Nephron progenitor cell (in vitro differentiated cells): ENCODE measurements around the gene CACNA2D3.

ENCODE experiments used
- DNase-seq: peaks from one replicate; pipeline ENCODE4 v3.0.0; 2021
- H3K27ac Mint-ChIP-seq: 2 replicates; pipeline ENCODE4 v1.8.0; 2021; ENCODE audit warnings: mild to moderate bottlenecking, moderate library complexity, mixed read lengths
- H3K27me3 Mint-ChIP-seq: 2 replicates; pipeline ENCODE4 v1.8.0; 2021; ENCODE audit warnings: mild to moderate bottlenecking, low read depth, mixed read lengths; ENCODE audit not compliant: poor library complexity
- H3K36me3 Mint-ChIP-seq: 2 replicates; pipeline ENCODE4 v1.8.0; 2021; ENCODE audit warnings: low read depth, mixed read lengths
- H3K4me1 Mint-ChIP-seq: 2 replicates; pipeline ENCODE4 v1.8.0; 2021; ENCODE audit warnings: mixed read lengths
- H3K4me3 Mint-ChIP-seq: 2 replicates; pipeline ENCODE4 v1.8.0; 2021; ENCODE audit warnings: mild to moderate bottlenecking, moderate library complexity, mixed read lengths
- H3K9me3 Mint-ChIP-seq: 2 replicates; pipeline ENCODE4 v1.8.0; 2021; ENCODE audit warnings: mild to moderate bottlenecking, moderate library complexity, mixed read lengths
- CTCF ChIP-seq: fragments of 200-600 bp; sonication (generic); IDR thresholded peaks from 2 replicates; pipeline ENCODE4 v1.5.0; 2021; ENCODE audit warnings: antibody characterized with exemption

Gene CACNA2D3

GRCh38 chr3:54178376-54178775 lies 56.0 kb downstream of the CACNA2D3 start:
- no peak for DNase-seq
- H3K4me1 Mint-ChIP-seq, result peaks cover 37% of the 10 kb centered on the region

GRCh38 chr3:54180921-54181320 lies 58.6 kb downstream of the CACNA2D3 start:
- no peaks in the 10 kb centered on the region for H3K9me3 Mint-ChIP-seq
- no peak overlapping the region for H3K4me3 Mint-ChIP-seq
- peaks cover 31% of the 10 kb centered on the region for H3K4me1 Mint-ChIP-seq
- TF ChIP-seq CTCF, result no peak
- peaks cover 14% of the 10 kb centered on the region for H3K27me3 Mint-ChIP-seq
- no peaks in the 10 kb centered on the region for H3K36me3 Mint-ChIP-seq
- DNase-seq, result no peak
- no peak overlapping the region for H3K27ac Mint-ChIP-seq

More at GRCh38 chr3:54178376-54178775, 56.0 kb downstream of the CACNA2D3 start:
- Mint-ChIP-seq H3K36me3 (no peaks in the 10 kb centered on the region), H3K4me3 (no peak overlapping the region), H3K27ac (no peak overlapping the region), H3K9me3 (no peaks in the 10 kb centered on the region), H3K27me3 (peaks cover 12% of the 10 kb centered on the region)
- TF ChIP-seq CTCF, result no peak

GRCh38 chr3:54182242-54182641 lies 59.9 kb downstream of the CACNA2D3 start:
- Mint-ChIP-seq H3K36me3 (no peaks in the 10 kb centered on the region), H3K4me1 (peaks cover 19% of the 10 kb centered on the region), H3K9me3 (no peaks in the 10 kb centered on the region), H3K27ac (no peak overlapping the region), H3K27me3 (peaks cover 17% of the 10 kb centered on the region), H3K4me3 (no peak overlapping the region)
- DNase-seq, result no peak
- TF ChIP-seq CTCF, result no peak

GRCh38 chr3:54185740-54186139 lies 63.4 kb downstream of the CACNA2D3 start:
- Mint-ChIP-seq H3K4me1 (peaks cover 8% of the 10 kb centered on the region), H3K27ac (no peak overlapping the region), H3K4me3 (no peak overlapping the region), H3K36me3 (no peaks in the 10 kb centered on the region), H3K27me3 (peaks cover 27% of the 10 kb centered on the region), H3K9me3 (no peaks in the 10 kb centered on the region)
- no peak for DNase-seq
- TF ChIP-seq CTCF, result no peak

GRCh38 chr3:54188176-54188791 lies 65.9 kb downstream of the CACNA2D3 start:
- TF ChIP-seq CTCF, result no peak
- Mint-ChIP-seq H3K27me3 (peaks cover 26% of the 10 kb centered on the region), H3K4me1 (peaks cover 9% of the 10 kb centered on the region), H3K36me3 (no peaks in the 10 kb centered on the region), H3K4me3 (no peak overlapping the region), H3K9me3 (no peaks in the 10 kb centered on the region), H3K27ac (no peak overlapping the region)
- DNase-seq, result peak; percentile 85

- no peak overlapping the region for H3K27ac Mint-ChIP-seq
Measured at GRCh38 chr3:54191220-54191619, 68.9 kb downstream of the CACNA2D3 start.

More at GRCh38 chr3:54191220-54191619, 68.9 kb downstream of the CACNA2D3 start:
- TF ChIP-seq CTCF, result no peak
- Mint-ChIP-seq H3K36me3 (no peaks in the 10 kb centered on the region), H3K4me3 (no peak overlapping the region), H3K4me1 (peaks cover 9% of the 10 kb centered on the region), H3K27me3 (peaks cover 19% of the 10 kb centered on the region), H3K9me3 (no peaks in the 10 kb centered on the region)
- no peak for DNase-seq
